HCEC 1CT (cell line): ENCODE measurements around the gene MYO1G.

Source experiments
- DNase-seq: peaks from one replicate; pipeline ENCODE4 v3.0.0-alpha.2; 2017

The MYO1G gene

GRCh38 chr7:44965937-44966730 is 12.7 kb downstream of the MYO1G start:
- DNase-seq = no peak

DNA sequence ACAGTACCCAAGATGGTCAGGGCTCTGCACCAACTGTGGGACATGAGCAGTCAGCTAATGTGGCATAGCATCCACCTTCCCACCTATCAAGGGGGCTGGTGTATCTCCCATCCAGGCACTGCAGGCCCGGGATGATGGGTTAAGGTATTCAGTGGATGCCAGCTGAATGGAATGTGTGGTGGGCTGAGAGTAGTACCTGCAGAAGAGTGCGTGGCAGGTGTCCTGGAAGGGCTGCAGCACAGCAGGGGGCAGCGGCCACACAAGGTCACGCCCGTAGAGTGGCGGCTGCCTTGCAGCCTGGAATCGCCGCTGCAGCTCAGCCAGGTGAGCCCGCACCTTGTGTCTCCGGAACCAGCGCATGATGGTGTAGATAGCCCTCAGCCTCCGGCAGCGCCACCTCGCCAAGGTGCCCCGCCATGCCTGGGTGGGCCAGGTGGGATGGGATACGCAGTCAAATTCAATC is 13.3 kb downstream of the MYO1G start:
- no peak for DNase-seq

GRCh38 chr7:44964831-44965440 is 13.9 kb downstream of the MYO1G start:
- DNase-seq = no peak

DNA sequence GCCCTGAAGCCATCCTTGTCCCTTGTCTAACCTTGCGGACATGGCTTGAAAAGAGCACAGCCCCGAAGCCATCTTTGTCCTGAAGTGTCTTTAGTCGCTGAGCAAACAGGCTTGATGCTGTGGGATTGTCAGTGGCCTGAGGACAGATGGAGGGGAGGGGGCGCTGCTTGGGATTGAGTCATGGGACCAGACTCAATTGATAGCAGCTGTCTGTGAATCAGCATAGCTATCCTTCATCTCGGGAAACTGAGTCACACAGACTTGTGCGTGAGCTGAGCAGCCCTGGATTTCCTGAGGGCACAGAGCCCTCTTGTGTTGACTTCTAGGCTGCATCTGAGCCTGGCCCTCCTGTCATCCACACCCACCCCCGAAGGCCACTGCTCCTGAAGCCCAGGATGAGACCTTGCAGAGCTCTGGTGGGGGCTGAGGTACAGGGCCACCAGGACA is 14.4 kb downstream of the MYO1G start:
- DNase-seq = no peak

DNA sequence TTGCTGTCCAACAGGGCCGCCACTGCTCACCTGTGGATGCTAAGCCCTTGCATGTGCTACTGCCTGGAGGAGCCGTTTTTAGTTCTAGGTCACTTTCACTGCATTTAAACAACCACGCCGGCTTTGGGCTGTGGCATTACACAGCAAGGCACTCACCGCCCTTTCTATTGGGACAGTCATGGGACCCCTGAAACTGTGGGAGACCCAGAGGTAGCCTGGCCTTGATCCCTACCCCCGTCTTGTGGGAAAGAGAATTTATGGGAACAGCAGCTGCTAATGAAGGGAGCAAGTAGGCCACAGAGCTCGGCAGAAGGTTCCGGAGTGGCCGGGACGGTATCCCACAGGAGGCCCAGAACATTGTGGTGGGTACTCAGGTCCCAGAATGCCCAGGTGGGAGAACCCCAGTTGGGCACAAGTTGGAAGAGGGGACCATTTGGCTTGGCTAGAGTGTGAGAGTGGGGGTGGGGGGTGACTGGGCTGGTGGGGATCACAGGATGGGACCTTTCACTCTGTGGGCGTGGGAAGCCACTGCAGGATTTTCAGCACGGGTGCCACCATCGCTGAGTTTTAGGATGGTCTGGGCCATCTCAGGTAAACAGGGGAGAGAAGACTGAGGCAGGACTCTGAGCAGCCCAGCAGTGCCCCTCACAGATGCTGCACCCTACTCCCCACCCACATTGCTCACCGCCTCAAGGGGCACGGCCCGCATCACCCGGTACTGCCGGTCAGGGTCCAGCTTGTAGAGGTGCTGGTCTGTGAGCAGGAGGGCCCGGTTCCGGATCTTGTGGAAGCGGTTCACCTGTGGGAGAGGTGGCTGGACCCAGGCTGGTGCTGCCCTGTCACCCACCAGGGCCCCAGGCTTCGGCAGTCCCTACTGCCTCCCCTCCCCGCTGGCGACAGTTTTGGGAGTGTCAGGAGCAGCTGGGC is 15.2 kb downstream of the MYO1G start:
- no peak for DNase-seq

- DNase-seq = no peak
These were observed 16.1 kb downstream of the MYO1G start for GRCh38 chr7:44962483-44963251.

DNA sequence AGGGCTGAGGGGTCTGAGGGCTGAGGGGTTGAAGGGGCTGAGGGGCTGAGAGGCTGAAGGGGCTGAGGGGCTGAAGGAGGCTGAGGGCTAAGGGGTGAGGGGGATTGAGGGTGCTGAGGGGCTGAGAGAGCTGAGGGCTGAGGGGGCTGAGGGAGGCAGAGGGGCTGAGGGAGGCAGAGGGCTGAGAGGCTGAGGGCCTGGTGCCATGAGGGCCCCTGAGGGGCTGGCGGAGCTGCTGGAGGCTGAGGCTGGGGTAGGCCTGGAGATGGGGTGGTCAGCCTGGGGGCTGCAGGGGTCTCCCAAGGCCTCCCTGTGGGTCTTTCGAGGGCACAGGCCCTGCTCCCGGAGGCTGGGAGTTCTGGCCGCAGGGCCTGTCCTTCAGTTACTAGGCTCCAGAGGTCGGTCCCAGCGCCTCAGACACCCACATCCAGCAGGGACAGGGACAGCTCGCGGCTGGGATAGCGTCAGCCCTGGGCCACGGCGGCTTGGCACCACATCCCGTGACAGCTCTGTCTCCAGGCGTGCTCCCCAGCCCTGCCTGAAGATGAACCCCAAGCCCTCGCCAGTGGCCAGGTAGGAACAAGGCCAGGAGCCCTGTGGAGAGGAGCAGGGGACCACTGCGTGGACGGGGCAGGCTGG is 16.9 kb downstream of the MYO1G start:
- DNase-seq = no peak

DNA sequence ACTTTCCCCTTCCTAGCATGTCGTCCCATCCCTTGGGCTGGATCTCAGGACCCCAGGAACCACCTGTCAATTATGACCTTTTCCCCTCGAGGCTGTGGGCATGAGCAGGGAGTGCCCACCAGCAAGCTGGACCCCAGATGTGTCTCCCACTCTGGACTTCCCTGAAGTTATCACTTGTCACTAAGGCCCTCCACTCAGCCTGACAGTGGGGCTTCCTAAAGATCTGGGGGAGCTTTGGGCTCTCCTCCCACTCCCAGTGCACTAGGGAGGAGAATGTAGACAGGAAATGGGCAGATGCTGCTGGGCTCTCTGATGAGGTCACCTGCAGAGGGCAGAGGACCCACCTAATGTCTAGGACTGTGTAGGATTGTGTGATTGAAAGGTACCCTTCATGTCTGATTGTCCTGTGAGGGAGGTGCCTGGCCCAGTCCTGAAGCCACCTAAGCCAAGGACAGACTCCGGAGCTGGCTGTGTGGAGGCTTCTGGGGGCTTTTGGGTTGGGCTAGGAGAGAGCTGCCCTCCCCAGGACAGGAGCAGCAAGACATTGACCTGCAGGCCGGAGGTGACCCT is 18.7 kb downstream of the MYO1G start:
- DNase-seq = no peak

DNA sequence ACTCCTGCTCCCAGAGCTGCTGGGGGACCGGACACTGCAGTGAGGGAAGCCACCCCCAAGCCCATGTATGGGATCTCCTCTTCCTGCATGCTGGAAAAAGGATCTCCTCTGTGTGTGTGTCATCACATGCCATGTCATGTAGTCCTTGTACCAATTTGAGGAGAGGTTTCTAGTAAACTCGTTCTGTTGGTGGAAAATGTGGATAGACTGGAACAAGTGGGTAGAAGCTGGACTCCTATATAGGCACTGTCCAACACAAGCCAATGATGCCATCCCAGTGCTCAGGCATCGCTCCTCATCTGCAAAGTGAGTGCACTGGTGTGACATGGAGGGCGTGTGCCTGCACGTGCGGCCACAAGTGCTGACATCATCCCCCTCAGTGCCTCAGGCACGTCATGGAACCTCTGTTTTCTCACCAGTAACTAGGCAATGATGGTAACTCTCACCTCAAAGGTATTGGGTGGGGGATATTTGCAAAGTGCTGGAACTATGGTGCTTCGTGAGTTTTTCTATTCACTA is 19.3 kb downstream of the MYO1G start:
- DNase-seq = no peak

DNA sequence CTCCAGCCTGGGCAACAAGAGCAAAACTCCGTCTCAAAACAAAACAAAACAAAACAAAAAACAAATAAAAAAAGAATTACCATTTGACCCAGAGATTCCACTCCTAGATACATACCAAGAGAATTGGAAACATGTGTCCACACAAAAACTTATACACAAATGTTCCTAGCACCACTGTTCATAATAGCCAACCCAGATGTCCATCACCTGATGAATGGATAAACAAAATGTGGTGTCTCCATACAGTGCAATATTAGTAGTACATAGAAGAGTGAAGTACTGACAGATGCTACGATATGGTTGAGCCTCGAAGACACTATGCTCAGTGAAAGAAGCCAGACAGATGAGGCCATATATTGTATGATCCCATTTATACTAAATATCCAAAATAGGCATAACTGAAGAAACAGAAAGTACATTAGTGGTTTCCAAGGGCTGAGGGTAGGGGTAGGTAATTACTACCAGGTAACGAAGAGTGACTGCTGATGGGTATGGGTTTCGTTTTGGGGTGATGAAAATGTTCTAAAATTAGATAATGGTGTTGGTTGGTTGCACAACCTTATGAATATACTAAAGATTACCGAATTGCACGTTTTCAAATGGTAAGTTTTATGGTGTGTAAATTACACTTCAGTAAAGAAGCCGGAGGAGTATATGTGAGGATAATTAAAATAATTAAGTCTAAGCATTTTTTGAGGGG is 20.0 kb downstream of the MYO1G start:
- DNase-seq = no peak

DNA sequence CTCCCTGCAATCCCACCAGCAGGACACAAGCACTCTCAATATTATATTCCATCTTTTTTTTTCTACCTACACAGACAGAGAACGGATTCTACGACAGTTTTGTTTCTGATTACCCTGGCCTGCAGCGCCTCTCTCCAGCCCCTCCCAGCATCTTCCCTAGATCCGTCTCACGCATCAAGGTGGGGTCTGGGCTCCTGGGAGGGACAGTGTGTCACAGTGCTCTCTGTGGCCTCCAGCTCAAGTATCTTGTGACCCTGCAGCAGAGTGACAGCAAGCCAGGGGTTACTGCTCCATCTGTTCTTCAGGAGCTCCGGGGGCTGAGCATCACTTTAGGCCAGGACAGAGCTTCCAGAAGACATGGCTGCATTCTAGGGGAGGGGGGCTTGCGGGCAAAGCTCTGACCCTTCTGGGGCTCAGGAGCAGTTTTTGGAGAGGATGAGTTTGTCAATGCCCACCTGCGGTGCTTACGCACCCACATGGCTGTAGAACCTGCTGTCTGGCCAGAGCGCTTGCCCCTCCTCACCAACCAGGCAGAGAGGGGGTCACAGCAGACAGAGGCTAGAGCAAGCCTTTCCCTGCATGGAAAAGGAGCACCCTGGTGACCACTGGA is 22.6 kb downstream of the MYO1G start:
- no peak for DNase-seq

- DNase-seq = no peak
These were observed 23.1 kb downstream of the MYO1G start for GRCh38 chr7:44955733-44956132.

- no peak for DNase-seq
These were observed 25.7 kb downstream of the MYO1G start for GRCh38 chr7:44953156-44953555.

DNA sequence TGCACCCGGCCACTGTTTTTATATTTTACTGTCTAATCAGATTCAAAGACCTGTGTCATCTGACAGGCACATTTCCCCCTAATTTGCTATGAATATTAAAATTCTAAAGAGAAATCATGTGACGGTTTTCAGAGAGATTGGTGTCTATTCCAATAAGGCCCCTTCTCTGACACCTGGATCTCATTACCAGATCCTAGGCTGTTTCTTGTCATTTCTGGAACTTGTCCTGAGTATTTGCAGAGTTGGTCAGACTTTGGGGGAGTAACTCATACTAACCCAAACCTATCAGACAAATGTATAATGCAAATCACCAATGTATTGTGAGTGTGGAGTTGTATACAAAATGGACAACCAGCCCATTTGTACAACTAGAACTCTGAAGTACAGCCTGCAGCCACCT is 29.5 kb downstream of the MYO1G start:
- no peak for DNase-seq

DNA sequence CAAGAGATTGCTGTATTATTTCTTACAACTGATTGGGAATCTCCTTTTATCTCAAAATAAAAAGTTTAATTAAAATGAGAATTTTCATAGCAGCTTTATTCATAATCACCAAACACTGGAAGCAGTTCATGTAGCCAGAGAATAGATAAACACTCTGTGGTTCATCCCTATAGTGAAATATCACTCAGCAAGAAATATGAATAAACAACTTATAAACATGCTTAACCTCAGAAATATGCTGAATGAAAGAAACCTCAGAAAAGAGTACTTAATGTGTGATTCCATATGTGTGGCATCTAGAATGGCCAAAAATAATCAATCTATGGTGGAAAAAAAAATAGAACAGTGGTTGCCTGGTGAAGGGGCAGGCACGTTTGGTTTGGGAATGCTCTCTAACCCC is 33.3 kb downstream of the MYO1G start:
- DNase-seq = no peak

DNA sequence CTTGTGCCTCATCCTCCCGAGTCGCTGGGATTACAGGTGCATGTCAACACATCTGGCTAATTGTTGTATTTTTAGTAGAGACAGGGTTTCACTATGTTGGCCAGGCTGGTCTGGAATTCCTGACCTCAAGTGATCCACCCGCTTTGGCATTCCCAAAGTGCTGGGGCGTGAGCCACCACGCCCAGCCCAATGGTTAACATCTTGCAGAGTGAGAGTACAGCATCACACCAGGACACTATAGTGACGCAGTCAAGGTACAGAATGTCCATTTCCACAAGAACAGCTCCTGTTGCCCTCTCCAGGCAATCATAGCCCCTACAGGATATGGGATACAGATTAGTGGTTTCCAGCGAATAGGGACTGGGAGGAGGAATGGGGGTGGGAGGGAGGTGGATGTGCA is 34.0 kb downstream of the MYO1G start:
- DNase-seq = no peak

- DNase-seq = no peak
These were observed 35.2 kb downstream of the MYO1G start for GRCh38 chr7:44943631-44944030.

DNA sequence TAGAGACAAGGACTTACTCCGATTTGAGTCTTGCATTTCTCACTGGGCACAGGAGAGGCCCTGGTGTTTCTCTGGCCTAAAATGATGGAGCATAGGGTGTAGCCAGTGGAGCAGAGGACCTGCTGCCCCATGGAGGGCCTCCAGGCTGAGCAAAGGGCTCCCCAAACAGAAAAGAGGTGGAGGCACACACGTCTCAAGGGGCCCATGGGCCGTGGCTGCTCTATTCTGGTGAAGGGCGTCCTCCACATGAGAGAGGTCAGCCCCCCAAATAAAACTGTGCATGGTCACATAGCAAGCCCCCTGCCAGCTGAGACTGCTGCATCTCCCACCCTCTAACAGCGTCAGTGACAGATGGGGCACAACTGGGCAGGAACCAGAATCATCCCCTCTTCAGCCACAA is 41.4 kb downstream of the MYO1G start:
- DNase-seq = no peak

GRCh38 chr7:44936322-44936721 is 42.5 kb downstream of the MYO1G start:
- no peak for DNase-seq

GRCh38 chr7:44935583-44935982 is 43.2 kb downstream of the MYO1G start:
- DNase-seq = no peak
